DLD1 (cell line): ENCODE data around the gene RNF111.

ENCODE experiments used
- in situ Hi-C: cut with HindIII; loops from 2 replicates; pipeline ENCODE4 v1.10.0; 2017; ENCODE audit warnings: low sequenced_read_pairs

The RNF111 gene

DNA sequence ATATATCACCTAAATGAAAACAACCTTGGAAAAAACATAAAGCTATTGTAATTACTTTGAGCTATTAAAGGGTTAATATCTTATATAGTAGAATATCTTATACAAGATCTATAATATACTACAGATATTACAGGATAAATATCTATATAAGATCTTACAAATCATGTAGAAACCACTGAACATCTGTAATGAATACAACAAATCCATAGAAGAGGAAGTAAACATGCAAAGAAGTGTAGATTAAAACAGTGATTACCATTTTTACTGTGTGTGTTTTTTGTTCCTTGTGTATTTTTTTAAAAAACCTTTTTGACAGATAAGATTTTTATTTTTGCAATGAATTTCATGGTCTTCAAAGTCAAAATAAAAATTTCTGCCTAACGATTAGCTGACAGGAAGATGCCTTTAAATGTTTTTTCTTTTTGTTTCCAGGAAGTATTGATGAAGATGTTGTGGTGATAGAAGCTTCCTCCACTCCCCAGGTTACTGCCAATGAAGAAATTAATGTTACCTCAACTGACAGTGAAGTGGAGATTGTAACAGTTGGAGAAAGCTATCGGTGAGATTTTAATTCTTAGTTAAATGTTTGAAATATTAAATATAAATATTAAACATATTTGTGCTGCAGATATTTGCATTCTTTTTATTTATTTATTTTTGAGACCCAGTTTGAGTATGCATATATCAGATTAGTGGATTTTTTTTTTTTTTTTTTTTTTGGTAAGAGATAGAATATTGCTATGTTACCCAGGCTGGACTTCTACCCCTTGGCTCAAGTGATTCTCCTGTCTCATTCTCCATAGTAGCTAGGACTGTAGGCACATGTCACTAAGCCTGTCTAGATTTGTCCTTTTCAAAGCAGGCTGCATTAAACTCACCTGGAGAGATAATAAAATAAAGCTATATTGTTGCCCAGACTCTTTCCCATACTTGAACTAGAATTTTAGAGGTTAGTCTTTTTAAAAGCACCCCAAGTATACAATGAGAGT, 64.7 kb downstream of the RNF111 start:
- in situ Hi-C loops, result no loop called here

DNA sequence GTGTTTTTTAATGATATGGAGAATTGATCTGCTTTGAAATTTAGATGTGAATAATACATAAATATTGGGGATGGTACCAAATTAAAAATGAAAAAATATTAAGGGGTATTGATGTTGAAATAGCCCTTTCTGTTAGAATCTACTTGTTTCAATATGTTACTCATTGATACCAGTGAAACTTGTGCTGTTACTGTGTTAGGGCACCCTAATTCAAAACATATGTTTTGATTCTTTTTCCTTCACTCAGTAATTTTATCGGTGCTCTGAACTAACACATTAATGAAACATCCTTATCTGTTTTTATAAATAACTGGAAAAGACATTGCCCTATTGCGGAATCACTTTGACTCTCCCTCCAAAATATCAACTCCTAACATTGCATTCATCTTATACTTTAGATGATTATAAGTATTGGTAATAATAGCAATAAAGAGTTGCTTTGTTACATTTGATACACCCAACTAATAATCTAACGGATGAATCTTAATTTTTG, 65.5 kb downstream of the RNF111 start:
- in situ Hi-C loops, result no loop called here

DNA sequence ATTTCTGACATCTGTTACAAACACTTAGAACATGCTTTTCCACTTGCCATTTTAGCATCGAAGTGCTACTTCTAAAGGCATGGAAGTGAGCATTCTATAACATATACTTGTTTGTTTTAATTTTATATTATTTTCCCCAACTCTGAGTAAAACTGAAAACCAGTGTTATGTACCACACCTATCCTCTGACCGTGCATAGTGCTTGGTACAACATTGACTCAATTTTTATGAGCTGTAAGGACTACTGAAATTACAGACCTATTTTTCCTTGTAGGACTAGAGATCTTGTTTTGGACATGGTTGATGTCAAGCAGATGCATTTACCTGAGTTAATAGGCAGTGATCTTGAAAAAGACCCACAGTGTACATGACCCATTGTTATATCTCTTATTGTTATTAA, 66.0 kb downstream of the RNF111 start:
- in situ Hi-C loops, result no loop called here

DNA sequence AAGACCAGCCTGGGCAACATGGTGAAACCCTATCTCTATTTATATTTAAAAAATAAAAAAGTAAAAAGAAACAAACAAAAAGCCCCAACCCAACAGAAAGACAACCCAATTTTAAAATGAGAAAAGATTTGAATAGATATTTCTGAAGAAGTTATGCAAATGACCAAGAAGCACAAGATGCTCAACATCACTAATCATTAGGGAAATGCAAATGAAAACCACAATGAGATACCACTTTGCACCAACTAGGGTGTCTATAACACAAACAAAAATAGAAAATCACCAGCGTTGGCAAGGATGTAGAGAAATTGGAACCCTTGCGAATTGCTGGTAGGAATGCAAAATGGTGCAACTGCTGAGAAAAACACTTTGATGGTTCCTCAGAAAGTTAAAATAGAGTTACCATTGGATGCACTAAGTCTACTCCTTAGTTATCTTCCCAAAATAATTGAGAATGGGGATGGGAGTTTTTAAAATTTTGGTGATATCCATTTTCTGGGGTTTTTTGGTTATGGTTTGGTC, 71.7 kb downstream of the RNF111 start:
- in situ Hi-C loops, result no loop called here

DNA sequence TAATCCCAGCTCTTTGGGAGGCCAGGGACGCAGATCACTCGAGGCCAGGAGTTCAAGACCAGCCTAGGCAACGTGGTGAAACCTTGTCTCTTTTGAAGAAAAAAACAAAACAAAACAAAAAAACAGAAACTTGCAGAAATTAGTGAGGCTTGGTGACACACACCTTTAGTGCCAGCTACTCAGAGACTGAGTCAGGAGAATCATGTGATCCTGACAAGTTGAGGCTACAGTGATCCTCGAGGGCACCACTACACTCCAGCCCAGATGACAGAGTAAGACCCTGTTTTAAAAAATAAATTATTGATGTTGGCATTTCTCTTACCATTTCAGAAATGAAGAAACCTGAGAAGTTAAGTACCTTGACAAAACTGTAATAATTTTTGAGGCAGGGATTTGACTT, 72.9 kb downstream of the RNF111 start:
- in situ Hi-C loops, result no loop called here

DNA sequence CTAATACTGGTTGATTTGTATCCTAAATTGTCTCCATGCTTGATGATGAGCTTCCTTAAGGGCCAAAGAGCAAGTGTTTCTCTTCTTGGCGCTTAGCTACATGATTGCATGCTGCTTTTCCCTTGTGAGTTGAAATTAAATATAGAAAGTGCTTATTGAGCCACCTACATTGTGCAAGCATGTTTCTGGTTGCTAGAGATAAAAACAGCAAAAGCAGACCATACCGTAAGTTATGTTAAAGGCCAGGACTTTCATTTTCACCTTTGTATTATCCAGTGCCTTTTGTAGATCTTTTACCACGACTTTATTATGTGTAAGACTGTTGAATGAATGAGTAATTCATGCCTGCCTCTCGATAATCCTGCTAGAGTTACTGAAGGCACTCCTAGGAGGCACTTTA, 75.6 kb downstream of the RNF111 start:
- in situ Hi-C loops, result no loop called here

DNA sequence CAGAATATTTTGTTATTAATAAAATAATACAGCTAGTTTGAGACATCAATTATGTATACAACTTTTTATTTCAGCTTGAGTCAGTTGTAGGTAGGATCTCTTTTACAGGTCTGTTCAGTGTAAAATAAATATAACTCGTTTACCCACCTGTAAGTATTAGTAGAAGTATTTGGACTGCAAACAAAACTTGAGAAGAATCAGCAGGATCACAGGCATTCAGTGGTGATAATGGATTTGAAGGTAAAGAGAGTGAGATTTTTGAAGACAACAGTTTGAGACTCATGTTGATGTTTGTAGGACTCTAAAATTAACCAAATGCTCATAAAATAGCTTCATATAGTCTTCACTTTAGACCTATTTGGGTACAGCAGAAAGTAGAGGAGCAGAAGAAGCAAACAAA, 82.0 kb downstream of the RNF111 start:
- in situ Hi-C loops, result no loop called here

DNA sequence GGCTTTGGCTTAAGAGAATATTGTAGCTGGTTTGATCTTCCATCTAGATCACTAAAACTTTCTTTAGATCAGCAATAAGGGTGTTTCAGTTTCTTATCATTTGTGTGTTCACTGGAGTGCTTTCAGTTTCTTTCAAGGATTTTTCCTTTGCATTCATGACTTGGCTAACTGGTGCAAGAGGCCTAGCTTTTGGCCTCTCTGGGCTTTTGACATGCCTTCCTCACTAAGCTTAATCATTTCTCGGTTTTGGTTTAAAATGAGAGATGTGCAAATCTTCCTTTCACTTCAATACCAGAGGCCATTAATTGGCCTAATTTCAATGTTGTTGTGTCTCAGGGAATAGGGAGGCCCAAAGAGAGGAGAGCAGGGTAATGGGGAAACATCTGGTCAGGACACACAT, 87.1 kb downstream of the RNF111 start:
- in situ Hi-C loops, result no loop called here

DNA sequence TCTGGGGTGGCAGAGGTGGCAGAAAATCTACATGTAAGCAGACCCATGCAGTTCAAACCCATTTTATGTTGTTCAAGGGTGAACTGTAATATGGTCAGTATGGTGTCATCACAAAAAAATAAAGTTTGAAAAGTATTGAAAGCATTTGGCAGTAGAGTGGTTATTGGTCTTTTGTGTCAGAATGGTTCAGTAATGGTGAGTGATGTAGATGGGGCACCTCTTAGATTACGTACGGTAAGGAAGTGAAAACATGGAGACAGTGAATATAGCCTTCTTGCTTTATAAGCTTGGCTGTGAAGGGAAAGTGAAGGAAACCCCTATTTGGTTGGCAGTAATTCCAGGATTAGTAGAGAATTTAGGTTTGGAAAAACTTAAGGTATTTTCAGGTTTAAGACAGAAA, 100.3 kb downstream of the RNF111 start:
- in situ Hi-C loops, result no loop called here

DNA sequence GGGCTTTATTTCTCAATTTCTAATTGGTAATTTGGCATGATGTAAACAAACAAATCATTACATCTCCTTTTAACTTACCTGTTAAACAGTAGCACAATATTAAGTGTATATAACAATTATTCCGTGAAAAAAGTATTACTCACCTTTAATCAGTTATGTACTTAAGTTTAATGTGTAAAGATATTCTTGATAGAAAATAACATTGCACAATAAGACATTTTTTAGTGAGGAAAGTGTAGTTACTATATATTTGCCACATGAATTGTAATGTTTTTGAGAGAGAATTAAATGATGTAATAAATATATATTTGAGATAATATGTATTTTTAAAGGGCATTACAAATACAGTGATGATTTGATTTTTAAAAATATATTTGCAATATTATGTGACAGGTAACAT, 106.6 kb downstream of the RNF111 start:
- in situ Hi-C loops, result no loop called here

DNA sequence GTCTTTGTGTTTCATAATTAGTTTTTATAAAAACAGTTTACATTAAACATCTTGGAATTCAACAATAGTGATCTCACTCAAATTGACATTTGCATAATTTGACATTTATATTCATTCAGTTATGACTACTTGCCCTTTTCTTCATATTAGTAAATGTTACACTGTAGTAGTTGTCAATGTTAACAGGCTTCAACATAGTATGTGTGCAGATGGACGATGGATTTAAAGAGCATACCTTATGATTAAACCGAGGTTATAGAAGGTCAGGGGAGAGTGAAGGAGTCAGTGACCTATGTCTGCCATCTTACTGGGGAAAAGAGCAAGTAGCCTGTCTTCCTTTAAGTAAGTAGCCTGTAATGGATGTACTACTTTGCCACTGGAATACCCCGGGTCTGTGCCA, 109.0 kb downstream of the RNF111 start:
- in situ Hi-C loops, result no loop called here

DNA sequence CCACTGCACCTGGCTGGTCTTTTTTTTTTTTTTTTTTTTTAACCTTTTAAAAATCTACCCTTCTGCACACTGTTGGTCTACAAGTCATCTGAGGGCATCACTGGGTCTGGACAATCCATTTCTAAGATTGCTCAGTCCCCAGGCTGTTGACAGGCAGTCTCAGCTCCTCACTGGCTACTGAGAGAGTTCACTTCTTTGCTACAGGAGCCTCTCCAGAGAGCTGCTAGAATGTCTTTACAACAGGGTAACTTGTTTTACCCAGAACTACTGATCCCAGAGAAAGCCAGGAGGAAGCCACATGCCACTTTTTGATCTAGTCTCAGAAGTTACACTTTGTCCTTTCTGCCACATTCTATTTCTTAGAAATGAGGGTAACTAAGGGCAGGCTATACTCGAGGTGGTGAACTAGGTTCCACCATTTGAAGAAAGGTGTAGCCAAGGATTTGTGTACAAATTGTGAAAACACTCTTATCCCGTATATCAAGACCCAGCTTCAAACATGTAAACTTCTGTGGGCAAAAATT, 111.8 kb downstream of the RNF111 start:
- in situ Hi-C loops, result no loop called here

DNA sequence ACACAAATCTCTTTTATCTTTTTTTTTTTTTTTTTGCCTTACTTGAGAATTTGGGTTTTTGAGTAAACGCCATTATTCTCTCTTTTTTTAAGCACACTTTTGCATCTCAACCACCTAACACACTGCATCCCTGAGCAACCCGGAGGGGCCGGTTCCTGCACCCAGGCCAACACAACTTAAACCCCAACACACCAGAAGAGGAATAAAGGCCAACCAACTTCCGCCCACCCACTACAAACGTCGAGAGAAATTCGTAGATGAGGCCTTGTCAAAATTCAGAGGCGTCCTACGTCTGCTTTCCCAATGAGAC, 117.1 kb downstream of the RNF111 start:
- in situ Hi-C loops, result no loop called here

DNA sequence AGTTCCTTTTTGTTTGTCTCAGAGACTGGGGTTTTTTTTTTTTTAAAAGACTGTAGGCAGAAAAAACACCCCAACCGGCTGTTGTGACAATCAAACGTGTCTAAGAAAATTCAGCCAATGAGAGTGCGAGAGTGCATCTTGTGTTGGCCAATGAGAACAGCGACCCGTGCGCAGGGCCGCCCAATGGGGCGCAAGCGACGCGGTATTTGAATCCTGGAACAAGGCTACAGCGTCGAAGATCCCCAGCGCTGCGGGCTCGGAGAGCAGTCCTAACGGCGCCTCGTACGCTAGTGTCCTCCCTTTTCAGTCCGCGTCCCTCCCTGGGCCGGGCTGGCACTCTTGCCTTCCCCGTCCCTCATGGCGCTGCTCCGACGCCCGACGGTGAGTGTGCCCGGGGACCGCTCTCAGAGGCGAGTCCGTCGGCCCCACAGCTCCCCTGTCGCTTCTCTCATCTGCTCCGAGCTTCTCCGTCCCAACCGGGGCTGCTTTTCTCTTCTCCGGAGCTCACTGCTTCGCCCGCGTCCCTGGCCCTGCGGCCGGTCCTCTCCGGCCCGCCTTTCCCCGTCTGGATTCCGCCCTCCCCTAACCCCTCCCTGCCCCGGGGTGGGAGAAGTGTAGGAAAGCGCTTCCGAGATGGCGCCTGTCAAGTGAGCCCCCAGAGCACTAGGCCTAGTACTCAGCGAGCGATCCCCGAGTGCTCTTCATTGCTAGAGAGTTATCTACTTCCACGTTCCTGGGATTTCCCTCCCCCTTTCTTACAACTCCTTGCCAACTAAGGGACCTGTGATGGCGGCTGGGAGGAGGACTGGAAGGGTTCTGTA, 117.7 kb downstream of the RNF111 start, which contains the start of gene CCNB2:
CCNB2 (plus strand) TSS at position 235 of the 821 bp plus-strand sequence; CDS start at position 358, 123 bp downstream.
- in situ Hi-C loops, result no loop called here

DNA sequence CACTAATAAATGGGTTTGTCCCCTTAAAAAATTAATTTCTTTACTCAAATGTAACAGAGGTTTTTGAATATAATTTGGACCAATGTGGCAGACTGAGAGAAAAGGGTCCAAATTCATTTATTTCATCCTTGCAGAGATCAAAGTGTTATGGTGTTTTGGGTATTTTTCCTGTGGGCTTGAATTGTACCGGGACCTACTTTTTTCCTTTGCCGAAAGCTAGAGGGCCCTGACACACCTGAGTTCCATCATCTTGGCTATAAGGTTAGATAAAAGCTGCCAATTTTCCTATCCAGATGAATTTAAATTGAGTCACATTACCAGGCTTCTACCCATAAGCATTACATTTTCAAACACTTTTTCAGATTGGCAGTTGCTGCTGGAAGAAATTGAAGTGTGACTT, 118.4 kb downstream of the RNF111 start:
- in situ Hi-C loops, result no loop called here

DNA sequence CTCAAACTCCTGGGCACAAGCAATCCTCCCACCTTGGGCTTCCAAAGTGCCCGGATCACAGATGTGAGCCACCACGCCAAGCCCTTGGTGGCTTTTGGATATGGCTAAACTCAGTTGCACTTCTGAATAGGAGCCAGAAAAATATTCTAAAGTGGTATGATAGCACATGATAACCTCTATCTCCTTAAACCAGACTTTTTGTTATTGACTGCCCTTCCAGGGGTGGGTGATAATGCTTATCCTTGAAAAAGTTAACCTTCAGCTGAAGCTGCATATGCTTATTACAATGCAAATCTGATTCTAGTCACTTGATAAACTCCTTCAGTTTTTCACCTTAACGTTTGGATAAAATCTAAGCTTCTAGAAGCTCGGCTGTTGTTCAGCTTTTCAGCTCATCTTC, 123.8 kb downstream of the RNF111 start:
- in situ Hi-C loops, result no loop called here

DNA sequence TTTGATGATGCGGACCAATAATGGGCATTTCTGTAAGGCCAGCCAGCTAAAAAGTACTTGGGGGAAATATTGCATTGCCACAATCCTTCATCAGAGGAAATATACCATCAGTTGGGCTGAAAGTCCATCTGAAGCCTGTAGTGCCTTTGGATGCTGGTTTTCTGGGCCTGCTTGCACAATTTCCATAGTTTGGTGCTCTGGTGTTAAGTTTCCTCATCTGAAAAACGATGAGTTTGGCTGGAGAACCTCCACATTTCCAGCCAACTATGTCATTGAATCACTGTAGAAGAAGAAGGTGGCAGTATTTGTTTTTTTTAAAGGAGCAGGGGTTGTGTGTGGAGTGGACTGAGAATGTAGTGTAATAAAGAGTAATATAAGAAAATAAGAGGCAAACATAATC, 127.6 kb downstream of the RNF111 start:
- in situ Hi-C loops, result no loop called here

DNA sequence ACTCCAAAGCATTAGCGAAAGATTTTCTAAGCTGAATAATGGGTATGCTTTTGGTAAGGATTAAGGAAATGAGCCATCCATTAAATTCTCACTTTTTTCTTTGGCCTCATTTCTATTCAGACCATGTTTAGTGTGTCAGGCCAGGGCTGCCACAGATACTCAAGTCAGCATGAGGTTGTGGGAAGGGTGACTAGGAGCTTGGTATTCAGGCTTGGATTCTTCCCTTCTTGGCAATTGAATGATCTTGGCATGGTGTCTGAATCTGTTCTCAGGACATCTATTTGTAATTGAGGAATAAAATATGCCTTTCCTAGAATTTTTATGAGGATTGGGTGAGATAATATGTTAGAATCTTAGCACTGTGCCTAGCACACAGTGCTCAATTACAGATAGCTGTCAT, 128.7 kb downstream of the RNF111 start:
- in situ Hi-C loops, result no loop called here

DNA sequence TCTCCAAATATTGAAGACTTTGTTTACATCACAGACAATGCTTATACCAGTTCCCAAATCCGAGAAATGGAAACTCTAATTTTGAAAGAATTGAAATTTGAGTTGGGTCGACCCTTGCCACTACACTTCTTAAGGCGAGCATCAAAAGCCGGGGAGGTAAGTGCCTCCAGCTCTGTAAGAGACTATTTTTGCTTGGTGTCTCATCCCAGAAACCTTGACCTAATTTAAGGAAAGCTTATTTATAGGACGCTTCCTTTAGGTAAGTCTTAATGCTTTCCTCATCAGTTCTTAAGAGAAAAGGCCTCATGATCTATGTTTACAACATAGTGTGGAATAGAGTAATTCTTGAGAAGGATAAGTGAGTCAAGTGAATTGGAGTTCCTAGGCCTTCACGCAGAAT, 129.3 kb downstream of the RNF111 start:
- in situ Hi-C loops, result no loop called here

DNA sequence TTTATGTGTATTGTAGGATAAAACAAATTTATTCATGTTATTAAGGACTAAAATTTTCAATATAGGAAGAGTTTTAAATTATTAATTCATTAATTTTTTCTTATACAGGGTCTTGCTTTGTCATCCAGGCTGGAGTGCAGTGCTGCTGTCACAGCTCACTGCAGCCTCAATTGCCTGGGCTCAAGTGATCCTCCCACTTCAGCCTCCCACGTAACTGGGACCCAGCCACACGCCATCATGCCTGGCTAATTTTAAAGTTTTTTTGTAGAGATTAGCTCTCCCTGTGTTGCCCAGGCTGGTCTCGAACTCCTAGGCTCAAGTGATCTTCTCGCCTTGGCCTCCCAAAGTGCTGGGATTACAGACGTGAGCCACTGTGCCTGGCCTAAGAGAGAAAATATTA, 132.2 kb downstream of the RNF111 start:
- in situ Hi-C loops, result no loop called here

DNA sequence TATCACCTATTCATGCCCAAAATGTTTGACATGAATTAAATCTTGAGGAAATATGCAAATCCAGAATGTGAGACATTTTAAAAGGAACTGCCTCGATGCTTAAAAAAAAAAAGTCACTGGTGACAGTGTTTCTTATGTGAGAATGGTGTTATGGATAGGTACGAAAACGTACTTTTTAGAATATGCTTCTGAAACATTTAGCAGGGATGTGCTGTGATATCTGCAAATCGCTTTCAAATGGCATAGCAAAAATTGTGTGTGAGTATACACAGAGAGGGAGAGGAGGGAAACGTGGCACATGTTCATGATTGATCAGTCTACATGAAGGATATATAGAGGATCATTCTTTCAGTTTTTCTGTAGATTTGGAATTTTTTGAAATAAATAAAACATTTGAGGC, 133.5 kb downstream of the RNF111 start:
- in situ Hi-C loops, result no loop called here
